AG10803 (cell line): ENCODE measurements around the gene CTNND2.

Experiments used
- DNase-seq: peaks from one replicate; pipeline ENCODE4 v3.0.0; 2010; ENCODE audit warnings: low read depth
- H3K4me3 ChIP-seq: 2 replicates; pipeline ENCODE4 v1.5.1; 2011; ENCODE audit warnings: mild to moderate bottlenecking, low read length, control low read depth
- TF ChIP-seq, protein P1 (sequence below): conservative IDR thresholded peaks from 2 replicates; pipeline ENCODE4 v1.5.1; 2011; ENCODE audit warnings: mild to moderate bottlenecking, low read length, control low read depth, inconsistent platforms

CTNND2 gene

DNA sequence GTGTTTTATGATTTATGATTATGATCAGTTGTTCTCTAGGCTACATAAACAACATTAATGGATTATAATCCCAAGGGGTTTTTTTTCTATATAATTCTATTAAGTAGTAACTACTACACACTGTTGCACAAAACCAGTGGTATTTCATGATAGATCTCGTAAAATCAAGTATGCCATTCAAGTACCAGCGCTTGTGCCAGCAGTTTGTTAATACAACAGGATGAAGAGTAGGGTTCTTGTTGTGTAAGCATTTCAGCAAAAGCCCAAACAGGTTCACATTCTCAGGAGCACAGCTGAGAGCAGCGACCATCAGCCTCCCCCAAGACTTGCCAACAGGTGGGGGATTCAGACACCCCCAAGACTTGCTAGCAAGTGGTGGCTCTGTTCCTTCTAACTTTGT lies 88.8 kb downstream of the CTNND2 start:
- no peak for DNase-seq
- TF ChIP-seq, protein P1, sequence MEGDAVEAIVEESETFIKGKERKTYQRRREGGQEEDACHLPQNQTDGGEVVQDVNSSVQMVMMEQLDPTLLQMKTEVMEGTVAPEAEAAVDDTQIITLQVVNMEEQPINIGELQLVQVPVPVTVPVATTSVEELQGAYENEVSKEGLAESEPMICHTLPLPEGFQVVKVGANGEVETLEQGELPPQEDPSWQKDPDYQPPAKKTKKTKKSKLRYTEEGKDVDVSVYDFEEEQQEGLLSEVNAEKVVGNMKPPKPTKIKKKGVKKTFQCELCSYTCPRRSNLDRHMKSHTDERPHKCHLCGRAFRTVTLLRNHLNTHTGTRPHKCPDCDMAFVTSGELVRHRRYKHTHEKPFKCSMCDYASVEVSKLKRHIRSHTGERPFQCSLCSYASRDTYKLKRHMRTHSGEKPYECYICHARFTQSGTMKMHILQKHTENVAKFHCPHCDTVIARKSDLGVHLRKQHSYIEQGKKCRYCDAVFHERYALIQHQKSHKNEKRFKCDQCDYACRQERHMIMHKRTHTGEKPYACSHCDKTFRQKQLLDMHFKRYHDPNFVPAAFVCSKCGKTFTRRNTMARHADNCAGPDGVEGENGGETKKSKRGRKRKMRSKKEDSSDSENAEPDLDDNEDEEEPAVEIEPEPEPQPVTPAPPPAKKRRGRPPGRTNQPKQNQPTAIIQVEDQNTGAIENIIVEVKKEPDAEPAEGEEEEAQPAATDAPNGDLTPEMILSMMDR: no peak
- no peak overlapping the region for H3K4me3 ChIP-seq

DNA sequence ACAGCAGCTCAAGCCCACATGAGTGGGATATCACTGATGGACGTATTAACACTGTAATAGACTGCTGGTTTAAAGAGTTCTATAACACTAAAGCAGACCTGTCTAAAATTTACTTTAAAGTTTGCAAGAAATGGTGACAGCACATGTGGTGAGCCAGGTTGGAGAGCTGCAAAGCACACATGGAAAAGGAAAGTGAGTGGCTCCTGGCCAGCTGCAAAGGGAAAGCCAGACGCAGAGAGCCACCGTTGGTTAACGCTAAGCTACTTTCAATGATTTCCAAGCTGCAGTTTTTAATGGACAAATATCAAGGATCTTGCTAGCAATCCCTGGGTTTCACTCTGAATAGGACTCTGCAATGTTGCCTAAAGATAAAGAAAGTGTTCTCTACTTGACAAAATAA lies 89.9 kb downstream of the CTNND2 start:
- TF ChIP-seq, protein P1: no peak

DNA sequence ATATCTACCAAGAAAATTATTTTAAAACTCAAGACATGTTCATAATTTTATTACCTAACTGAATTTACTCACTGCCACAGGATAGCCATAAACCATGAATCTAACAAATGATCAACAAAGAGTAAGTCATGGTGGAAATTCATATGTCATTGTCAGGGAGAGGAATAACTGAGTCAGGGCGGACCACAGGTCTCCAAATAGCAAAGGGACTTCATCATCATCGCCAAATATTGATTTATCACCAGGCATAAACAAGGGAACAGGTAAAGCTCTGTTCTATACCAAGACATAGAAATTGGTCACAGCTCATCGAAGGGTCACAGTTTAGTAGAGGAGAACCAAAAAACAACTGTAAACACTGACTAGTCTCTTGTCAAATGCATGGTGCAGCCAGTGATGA lies 94.8 kb downstream of the CTNND2 start:
- no peak overlapping the region for H3K4me3 ChIP-seq
- DNase-seq: no peak
- TF ChIP-seq, protein P1: no peak

More for the DNA sequence above, 89.9 kb downstream of the CTNND2 start:
- H3K4me3 ChIP-seq: no peak overlapping the region
- no peak for DNase-seq

DNA sequence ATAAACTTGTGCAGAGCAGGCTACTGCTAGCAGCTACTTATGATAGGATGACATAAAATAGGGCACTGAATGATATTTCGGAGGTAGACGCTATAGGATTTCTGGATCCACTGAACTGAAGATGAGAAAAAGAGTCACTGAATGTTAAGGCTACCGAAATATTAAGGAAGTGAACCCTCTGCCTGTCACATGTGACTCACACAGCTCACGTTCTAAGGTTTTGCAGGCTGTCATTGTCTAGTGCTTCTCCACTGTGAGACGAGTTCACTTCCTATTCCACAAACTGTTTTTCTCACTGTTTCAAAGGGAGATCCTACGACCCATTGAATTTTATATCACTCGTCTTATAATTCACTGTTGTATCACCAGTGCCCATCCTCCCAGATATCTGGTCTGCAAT lies 100.8 kb downstream of the CTNND2 start:
- no peak for DNase-seq

DNA sequence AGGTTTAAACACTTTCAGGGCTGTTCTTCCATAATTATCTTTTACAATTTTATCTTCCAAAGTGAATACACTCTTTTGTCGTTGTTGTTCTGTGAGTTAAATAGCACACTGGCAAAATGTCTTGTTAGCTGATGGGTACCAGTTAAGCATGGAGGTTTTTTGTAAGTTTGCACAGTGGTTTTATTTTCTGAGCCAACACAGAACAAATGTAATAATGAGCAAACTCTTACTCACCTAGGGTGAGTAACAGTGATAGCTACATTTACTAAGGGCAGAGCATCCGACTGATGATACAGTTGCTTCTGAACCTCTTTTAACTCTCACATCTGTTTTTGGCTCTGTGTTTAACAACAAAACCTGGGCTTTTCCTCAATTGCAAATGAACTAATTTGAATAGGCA lies 103.2 kb downstream of the CTNND2 start:
- TF ChIP-seq, protein P1: no peak
- H3K4me3 ChIP-seq: no peak overlapping the region
- DNase-seq: no peak

More for the DNA sequence above, 100.8 kb downstream of the CTNND2 start:
- TF ChIP-seq, protein P1: no peak
- no peak overlapping the region for H3K4me3 ChIP-seq

DNA sequence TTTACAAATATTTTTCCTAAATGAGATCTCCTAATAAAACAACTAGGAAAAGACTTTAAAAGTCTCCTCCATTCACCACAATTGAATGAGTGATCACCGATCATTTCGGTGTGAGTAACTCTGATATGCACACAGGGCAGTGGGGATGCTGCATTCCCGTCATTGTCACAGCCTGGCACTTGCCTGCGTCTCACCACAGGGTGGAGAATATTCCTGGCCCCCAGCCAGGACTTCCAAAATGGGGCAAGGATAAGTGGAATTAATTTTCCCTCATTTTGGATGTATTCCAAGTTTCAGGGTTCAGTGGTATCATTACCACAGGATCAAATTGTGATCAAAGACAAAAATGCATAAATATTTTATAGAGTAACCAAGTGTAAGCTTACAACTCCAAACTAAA lies 107.1 kb downstream of the CTNND2 start:
- TF ChIP-seq, protein P1: no peak
- no peak overlapping the region for H3K4me3 ChIP-seq
- no peak for DNase-seq

DNA sequence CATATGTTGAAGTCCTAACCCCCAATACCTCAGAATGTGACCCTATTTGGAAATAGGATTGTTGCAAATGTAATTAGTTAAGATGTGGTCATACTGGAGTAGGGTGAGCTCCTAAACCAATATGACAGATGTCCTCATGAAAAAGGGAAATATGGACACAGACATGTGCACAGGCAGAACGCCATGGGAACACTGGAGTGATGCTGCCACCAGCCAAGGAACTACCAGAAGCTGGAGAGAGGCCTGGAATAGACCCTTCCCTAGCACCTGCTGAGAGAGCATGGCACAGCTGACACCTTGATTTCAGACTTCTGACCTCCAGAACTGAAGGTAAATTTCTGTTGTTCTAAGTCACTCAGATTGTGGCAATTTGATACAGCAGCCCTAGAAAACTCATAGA lies 110.8 kb downstream of the CTNND2 start:
- TF ChIP-seq, protein P1: no peak
- no peak for DNase-seq

More for the DNA sequence above, 110.8 kb downstream of the CTNND2 start:
- H3K4me3 ChIP-seq: no peak overlapping the region
